ENCODE results near the gene ATP8B4. TPM values are rescaled to one million over a fixed set of nuclear protein-coding genes. Genes with fewer than 3 reads are reported as not detected.

Gene ATP8B4
- total and polyA plus RNA-seq, 10 donors = 1.7 to 42.8 (median 27.7) TPM

DNA sequence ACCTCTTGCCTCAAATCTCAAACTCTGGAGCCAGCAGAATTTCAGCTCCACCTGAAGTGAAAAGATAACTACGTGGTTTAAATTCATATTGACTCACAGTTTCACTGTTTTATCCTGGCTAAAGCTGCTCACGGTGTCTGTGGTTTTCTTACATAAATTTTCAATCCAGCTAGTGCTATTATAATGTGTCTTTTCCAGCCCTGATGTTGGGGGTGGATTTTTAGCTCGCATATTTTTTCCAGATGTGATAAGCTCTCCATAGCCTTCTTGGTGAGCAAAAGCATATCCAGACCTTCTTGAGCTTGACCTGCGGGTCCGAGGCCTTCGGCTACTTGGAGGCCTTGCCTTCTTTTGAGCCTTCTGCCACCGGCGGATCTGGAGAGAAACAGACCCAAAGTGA is 258.9 kb downstream of the ATP8B4 start:
- no peaks in the 10 kb centered on the region for H3K9me3 ChIP-seq
- intact Hi-C loops (cut with DNase I; ENCODE audit: low total_unique reads) = no loop called here
- no peak overlapping the region for H3K27ac ChIP-seq
- peaks cover 0 to 12% (median 0%) of the 10 kb centered on the region in 6 donors for H3K4me1 ChIP-seq
- H3K4me3 ChIP-seq = no peak overlapping the region
- H3K27me3 ChIP-seq (replicated peaks in 1 of 7) = no peaks in the 10 kb centered on the region
- H3K36me3 ChIP-seq = peaks cover 0 to 57% (median 0%) of the 10 kb centered on the region in 6 donors
- 84 to 88% (median 86%) methylated on average over 8 of the region's 8 CpGs for WGBS, 5 donors
- TF ChIP-seq, protein P1, sequence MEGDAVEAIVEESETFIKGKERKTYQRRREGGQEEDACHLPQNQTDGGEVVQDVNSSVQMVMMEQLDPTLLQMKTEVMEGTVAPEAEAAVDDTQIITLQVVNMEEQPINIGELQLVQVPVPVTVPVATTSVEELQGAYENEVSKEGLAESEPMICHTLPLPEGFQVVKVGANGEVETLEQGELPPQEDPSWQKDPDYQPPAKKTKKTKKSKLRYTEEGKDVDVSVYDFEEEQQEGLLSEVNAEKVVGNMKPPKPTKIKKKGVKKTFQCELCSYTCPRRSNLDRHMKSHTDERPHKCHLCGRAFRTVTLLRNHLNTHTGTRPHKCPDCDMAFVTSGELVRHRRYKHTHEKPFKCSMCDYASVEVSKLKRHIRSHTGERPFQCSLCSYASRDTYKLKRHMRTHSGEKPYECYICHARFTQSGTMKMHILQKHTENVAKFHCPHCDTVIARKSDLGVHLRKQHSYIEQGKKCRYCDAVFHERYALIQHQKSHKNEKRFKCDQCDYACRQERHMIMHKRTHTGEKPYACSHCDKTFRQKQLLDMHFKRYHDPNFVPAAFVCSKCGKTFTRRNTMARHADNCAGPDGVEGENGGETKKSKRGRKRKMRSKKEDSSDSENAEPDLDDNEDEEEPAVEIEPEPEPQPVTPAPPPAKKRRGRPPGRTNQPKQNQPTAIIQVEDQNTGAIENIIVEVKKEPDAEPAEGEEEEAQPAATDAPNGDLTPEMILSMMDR (IDR thresholded peaks at IDR 0.05 in 8 of 11, conservative IDR thresholded peaks at IDR 0.05 in 3 of 11) = no peak
- TF ChIP-seq POLR2A (IDR thresholded peaks at IDR 0.05) = no peak
- no peak for TF ChIP-seq POLR2AphosphoS5 (IDR thresholded peaks at IDR 0.05)
- no peak for DNase-seq

DNA sequence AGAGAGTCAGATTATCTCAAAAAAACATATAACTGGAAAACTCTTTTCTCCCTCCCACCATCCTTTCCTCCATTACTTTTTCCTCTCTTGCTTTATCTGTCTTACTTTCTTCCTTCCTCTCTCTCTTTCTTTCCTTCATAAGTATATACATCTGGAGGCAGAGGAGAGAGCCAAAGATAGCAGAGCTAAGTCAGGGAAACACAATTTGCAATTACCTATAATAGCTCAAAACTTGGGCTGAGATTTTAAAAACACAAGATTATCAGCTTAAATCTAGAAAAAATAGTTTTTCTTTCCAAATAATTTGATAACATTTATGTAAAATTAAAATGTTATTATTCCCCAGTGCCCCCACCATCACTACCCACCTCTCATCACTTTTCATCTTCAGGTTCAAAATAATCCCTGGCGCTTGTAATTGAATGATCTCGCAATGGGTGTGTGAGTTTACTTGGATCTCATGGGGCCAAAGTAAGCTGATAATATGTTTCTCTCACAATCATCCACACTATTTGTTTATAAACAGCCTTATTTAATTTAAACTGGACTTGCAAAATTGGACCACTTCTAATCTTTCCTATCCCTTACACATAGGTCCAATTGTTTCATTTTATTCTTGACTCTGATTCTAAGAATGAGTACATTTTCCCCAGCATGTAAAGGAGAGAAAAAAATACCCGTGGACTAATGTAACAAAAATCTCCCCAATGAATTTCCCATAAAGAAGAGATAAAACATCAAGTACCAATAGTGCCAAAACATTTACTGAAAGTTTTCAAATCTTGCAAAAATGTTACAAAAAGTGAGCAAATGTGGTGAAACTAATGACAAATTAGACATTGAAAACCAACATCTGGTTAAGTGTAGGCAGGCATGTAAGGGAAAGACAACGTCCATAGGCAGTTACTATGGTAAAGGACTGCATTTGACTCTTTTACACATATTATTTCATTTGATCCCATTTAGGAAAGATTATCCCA is 261.2 kb downstream of the ATP8B4 start:
- no peaks in the 10 kb centered on the region for H3K9me3 ChIP-seq
- H3K27me3 ChIP-seq (replicated peaks in 1 of 7) = no peaks in the 10 kb centered on the region
- peaks cover 0 to 63% (median 0%) of the 10 kb centered on the region in 6 donors for H3K36me3 ChIP-seq
- intact Hi-C loops (cut with DNase I; ENCODE audit: low total_unique reads) = no loop called here
- WGBS, 5 donors = 85 to 88% (median 87%) methylated on average over 4 of the region's 4 CpGs
- TF ChIP-seq POLR2AphosphoS5 (IDR thresholded peaks at IDR 0.05) = no peak
- no peak for TF ChIP-seq POLR2A (IDR thresholded peaks at IDR 0.05)
- TF ChIP-seq, protein P1 (IDR thresholded peaks at IDR 0.05 in 8 of 11, conservative IDR thresholded peaks at IDR 0.05 in 3 of 11) = no peak
- H3K4me3 ChIP-seq = no peak overlapping the region
- no peak for DNase-seq
- peaks cover 0 to 12% (median 0%) of the 10 kb centered on the region in 6 donors for H3K4me1 ChIP-seq
- no peak overlapping the region for H3K27ac ChIP-seq

- H3K27ac ChIP-seq = peak overlapping the region in 2 of 8 donors; percentile 1 to 5
- H3K36me3 ChIP-seq = peaks cover 0 to 55% (median 0%) of the 10 kb centered on the region in 6 donors
- H3K4me1 ChIP-seq = peaks cover 0 to 12% (median 0%) of the 10 kb centered on the region in 6 donors
- no peaks in the 10 kb centered on the region for H3K27me3 ChIP-seq (replicated peaks in 1 of 7)
- DNase-seq = no peak
- WGBS, 5 donors = 44 to 68% (median 54%) methylated on average over 4 of the region's 4 CpGs
- H3K4me3 ChIP-seq = no peak overlapping the region
- no peaks in the 10 kb centered on the region for H3K9me3 ChIP-seq
- intact Hi-C loops (cut with DNase I; ENCODE audit: low total_unique reads) = no loop called here
- TF ChIP-seq POLR2AphosphoS5 (IDR thresholded peaks at IDR 0.05) (peak in 1 of 3 donors; percentile 14), POLR2A (IDR thresholded peaks at IDR 0.05) (no peak)
- TF ChIP-seq, protein P1 (IDR thresholded peaks at IDR 0.05 in 8 of 11, conservative IDR thresholded peaks at IDR 0.05 in 3 of 11) = no peak
Observed at GRCh38 chr15:49855917-49856637, 263.0 kb downstream of the ATP8B4 start.

All from spleen (tissue), 11 donors.